Gastrocnemius medialis (tissue), 4 donors: ENCODE results near the gene PDK1.

Source experiments
- CTCF ChIP-seq, 5 experiments: fragments of 450-650 bp in 3 of 5; fragments of 200-600 bp in 2 of 5; sonication (generic) in 2 of 5; IDR thresholded peaks in 4 of 5; conservative IDR thresholded peaks in 1 of 5; 1 replicate in 4 of 5; 2 replicates in 1 of 5; pipeline ENCODE4 v1.5.1; 2016 to 2019; ENCODE audit warnings: antibody characterized with exemption in 5 of 5, mild to moderate bottlenecking in 3 of 5, moderate library complexity in 3 of 5
- POLR2A ChIP-seq, 2 donors: fragments of 450-650 bp; IDR thresholded peaks; one replicate each; pipeline ENCODE4 v1.6.1; 2017; ENCODE audit warnings: antibody characterized with exemption in 2 of 2, mild to moderate bottlenecking in 2 of 2, moderate library complexity in 2 of 2

GRCh38 chr2:172617115-172617514, 61.2 kb downstream of the PDK1 start:
- no peak for TF ChIP-seq POLR2A (IDR thresholded peaks at IDR 0.05)
- no peak for TF ChIP-seq CTCF (IDR thresholded peaks at IDR 0.05 in 4 of 5, conservative IDR thresholded peaks at IDR 0.05 in 1 of 5)
